Natural killer cell (primary cell): Measurements from ENCODE around the gene PPP1R26. TPM values are rescaled to one million over a fixed set of nuclear protein-coding genes. Genes with fewer than 3 reads are reported as not detected.
"Not testable (repeated sequence)": the region's sequence is repeated elsewhere in the genome, so short reads cannot be mapped to it uniquely, and the experiment has no call there.

ENCODE experiments used
- ATAC-seq, 3 donors: fragments of 150-1000 bp in 2 of 3; fragments of 200-7000 bp in 1 of 3; cut with Tn5 transposase; 1 replicate in 1 of 3; 2 replicates in 2 of 3; pipeline ENCODE4 v1.10.0; 2021; ENCODE audit warnings: mild to moderate bottlenecking in 2 of 3, moderate library complexity in 2 of 3
- DNase-seq, 2 donors: peaks; one replicate each; pipeline versions ENCODE4 v3.0.0 to v3.0.0-alpha.2; 2013 to 2021; ENCODE audit warnings: mixed read lengths in 1 of 2
- H3K27ac ChIP-seq: one replicate; pipeline ENCODE4 v1.5.1; 2013; ENCODE audit warnings: mild to moderate bottlenecking, low read length
- H3K27me3 ChIP-seq: one replicate; pipeline ENCODE4 v1.6.1; 2013; ENCODE audit warnings: low read length; ENCODE audit not compliant: control insufficient read depth, insufficient read depth
- H3K36me3 ChIP-seq: one replicate; pipeline ENCODE4 v1.6.1; 2013; ENCODE audit warnings: low read length; ENCODE audit not compliant: control insufficient read depth, insufficient read depth
- H3K4me1 ChIP-seq: one replicate; pipeline ENCODE4 v1.6.1; 2013; ENCODE audit warnings: low read length; ENCODE audit not compliant: control insufficient read depth, insufficient read depth
- H3K4me3 ChIP-seq: one replicate; pipeline ENCODE4 v1.5.1; 2013; ENCODE audit warnings: low read length
- H3K9me3 ChIP-seq: one replicate; pipeline ENCODE4 v1.6.1; 2013; ENCODE audit warnings: low read length; ENCODE audit not compliant: control insufficient read depth, insufficient read depth
- H3K27ac Mint-ChIP-seq, 2 donors: one replicate each; pipeline ENCODE4 v1.8.0; 2022; ENCODE audit warnings: mild to moderate bottlenecking in 2 of 2, mixed read lengths in 2 of 2, moderate library complexity in 1 of 2
- H3K27me3 Mint-ChIP-seq, 2 donors: one replicate each; pipeline ENCODE4 v1.8.0; 2022; ENCODE audit warnings: low read depth in 2 of 2, mixed read lengths in 2 of 2
- H3K36me3 Mint-ChIP-seq: one replicate; pipeline ENCODE4 v1.8.0; 2022; ENCODE audit warnings: mixed read lengths
- H3K4me1 Mint-ChIP-seq, 2 donors: one replicate each; pipeline ENCODE4 v1.8.0; 2022; ENCODE audit warnings: mixed read lengths in 2 of 2
- H3K4me3 Mint-ChIP-seq: one replicate; pipeline ENCODE4 v1.8.0; 2022; ENCODE audit warnings: mild to moderate bottlenecking, moderate library complexity, mixed read lengths
- H3K9me3 Mint-ChIP-seq, 2 donors: one replicate each; pipeline ENCODE4 v1.8.0; 2022; ENCODE audit warnings: mixed read lengths in 2 of 2
- WGBS: methylation state at CpG from one replicate; pipeline ENCODE4 v1.1.7; 2013; ENCODE audit warnings: missing lambda C conversion rate; ENCODE audit not compliant: insufficient coverage; 5-methylcytosine and 5-hydroxymethylcytosine counted together
- intact Hi-C: fragments of 100-400 bp; cut with micrococcal nuclease; formaldehyde crosslinking; loops from one replicate; pipeline ENCODE4 v1.14.2; 2022
- total RNA-seq, 4 donors: library from RNA; stranded (reverse); fragments of 120-200 nt in 1 of 4; gene quantifications; one replicate each; pipeline versions ENCODE4 v1.2.3 to v1.2.4, GENCODE V29; 2013 to 2022
- TF ChIP-seq, protein P1 (sequence below): fragments of 200-600 bp; IDR thresholded peaks from one replicate; pipeline ENCODE4 v1.8.0; 2022; ENCODE audit warnings: antibody characterized with exemption

The PPP1R26 gene
- total RNA-seq, 3 donors from 2014 or later (not counting 1 experiment from before 2014, with no cell fraction given) = 3.2 to 5.3 (median 3.6) TPM

GRCh38 chr9:135456436-135457104 lies 23.0 kb upstream of the PPP1R26 start:
- no peaks in the 10 kb centered on the region for H3K4me1 Mint-ChIP-seq
- H3K4me3 Mint-ChIP-seq = no peak overlapping the region
- Histone ChIP-seq H3K4me1 (no peaks in the 10 kb centered on the region), H3K36me3 (no peaks in the 10 kb centered on the region), H3K27ac (no peak overlapping the region), H3K27me3 (no peaks in the 10 kb centered on the region), H3K4me3 (no peak overlapping the region), H3K9me3 (no peaks in the 10 kb centered on the region)
- intact Hi-C loops = no loop called here
- H3K27me3 Mint-ChIP-seq = peaks cover 16 to 19% of the 10 kb centered on the region in 2 donors
- DNase-seq = no peak
- no peaks in the 10 kb centered on the region for H3K36me3 Mint-ChIP-seq
- TF ChIP-seq, protein P1, sequence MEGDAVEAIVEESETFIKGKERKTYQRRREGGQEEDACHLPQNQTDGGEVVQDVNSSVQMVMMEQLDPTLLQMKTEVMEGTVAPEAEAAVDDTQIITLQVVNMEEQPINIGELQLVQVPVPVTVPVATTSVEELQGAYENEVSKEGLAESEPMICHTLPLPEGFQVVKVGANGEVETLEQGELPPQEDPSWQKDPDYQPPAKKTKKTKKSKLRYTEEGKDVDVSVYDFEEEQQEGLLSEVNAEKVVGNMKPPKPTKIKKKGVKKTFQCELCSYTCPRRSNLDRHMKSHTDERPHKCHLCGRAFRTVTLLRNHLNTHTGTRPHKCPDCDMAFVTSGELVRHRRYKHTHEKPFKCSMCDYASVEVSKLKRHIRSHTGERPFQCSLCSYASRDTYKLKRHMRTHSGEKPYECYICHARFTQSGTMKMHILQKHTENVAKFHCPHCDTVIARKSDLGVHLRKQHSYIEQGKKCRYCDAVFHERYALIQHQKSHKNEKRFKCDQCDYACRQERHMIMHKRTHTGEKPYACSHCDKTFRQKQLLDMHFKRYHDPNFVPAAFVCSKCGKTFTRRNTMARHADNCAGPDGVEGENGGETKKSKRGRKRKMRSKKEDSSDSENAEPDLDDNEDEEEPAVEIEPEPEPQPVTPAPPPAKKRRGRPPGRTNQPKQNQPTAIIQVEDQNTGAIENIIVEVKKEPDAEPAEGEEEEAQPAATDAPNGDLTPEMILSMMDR = no peak
- no peak overlapping the region for H3K27ac Mint-ChIP-seq
- WGBS = 59% methylated on average over 17 of the region's 19 CpGs
- no peaks in the 10 kb centered on the region for H3K9me3 Mint-ChIP-seq
- no peak for ATAC-seq

DNA sequence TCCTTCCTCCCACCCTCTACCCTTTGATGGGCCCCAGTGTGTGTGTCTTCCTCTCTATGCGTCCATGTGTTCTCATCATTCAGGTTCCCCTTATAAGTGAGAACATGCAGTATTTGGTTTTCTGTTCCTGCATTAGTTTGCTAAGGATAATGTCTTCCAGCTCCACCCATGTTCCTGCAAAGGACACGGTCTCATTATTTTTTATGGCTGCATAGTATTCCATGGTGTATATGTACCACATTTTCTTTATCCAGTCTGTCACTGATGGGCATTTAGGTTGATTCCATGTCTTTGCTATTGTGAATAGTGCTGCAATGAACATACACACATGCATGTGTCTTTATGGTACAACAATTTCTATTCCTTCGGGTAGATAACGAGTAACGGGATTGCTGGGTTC lies 21.1 kb upstream of the PPP1R26 start:
- DNase-seq, H3K9me3 ChIP-seq, H3K27me3 ChIP-seq, H3K36me3 ChIP-seq, H3K4me1 Mint-ChIP-seq, H3K9me3 Mint-ChIP-seq, H3K4me3 Mint-ChIP-seq, H3K27ac ChIP-seq, H3K36me3 Mint-ChIP-seq, intact Hi-C loops, H3K4me3 ChIP-seq, H3K4me1 ChIP-seq, ATAC-seq, H3K27ac Mint-ChIP-seq: not testable (repeated sequence)
- peaks cover 16 to 22% of the 10 kb centered on the region in 2 donors for H3K27me3 Mint-ChIP-seq
- WGBS = 90% methylated on average over 5 of the region's 5 CpGs

GRCh38 chr9:135461936-135462335 lies 17.6 kb upstream of the PPP1R26 start:
- TF ChIP-seq, protein P1 = no peak
- Mint-ChIP-seq H3K9me3 (no peaks in the 10 kb centered on the region), H3K4me1 (no peaks in the 10 kb centered on the region), H3K36me3 (no peaks in the 10 kb centered on the region), H3K27ac (no peak overlapping the region), H3K27me3 (peaks cover 2 to 17% of the 10 kb centered on the region in 2 donors), H3K4me3 (no peak overlapping the region)
- DNase-seq (no peak), ATAC-seq (no peak)
- no peak overlapping the region for H3K27ac ChIP-seq
- H3K4me1 ChIP-seq = no peaks in the 10 kb centered on the region
- no peaks in the 10 kb centered on the region for H3K9me3 ChIP-seq
- no peaks in the 10 kb centered on the region for H3K36me3 ChIP-seq
- intact Hi-C loops = no loop called here
- H3K4me3 ChIP-seq = no peak overlapping the region
- 86% methylated on average over 11 of the region's 11 CpGs for WGBS
- no peaks in the 10 kb centered on the region for H3K27me3 ChIP-seq

DNA sequence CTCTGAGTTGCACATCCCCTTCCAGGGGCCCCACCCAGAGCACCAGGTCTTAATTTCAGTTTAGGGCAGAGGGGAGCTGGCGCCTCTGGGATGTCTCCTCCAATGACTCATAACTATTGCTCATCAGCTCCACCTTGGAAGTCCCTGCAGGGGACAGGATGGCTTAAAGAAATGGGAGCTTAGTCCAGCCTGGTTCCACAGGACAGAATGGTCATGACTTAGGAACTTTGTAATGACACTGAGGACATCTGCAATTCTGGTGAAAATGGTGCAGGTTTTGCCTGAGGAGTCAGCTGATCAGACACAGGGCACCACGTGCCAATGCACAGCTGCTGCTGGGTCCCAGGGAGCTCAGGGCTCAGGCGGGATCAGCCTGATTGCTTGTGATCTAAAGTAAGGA lies 16.4 kb upstream of the PPP1R26 start:
- Histone ChIP-seq H3K36me3 (no peaks in the 10 kb centered on the region), H3K4me1 (no peaks in the 10 kb centered on the region), H3K4me3 (no peak overlapping the region), H3K27me3 (no peaks in the 10 kb centered on the region), H3K27ac (no peak overlapping the region), H3K9me3 (no peaks in the 10 kb centered on the region)
- H3K4me1 Mint-ChIP-seq = no peaks in the 10 kb centered on the region
- 70% methylated on average over 3 of the region's 3 CpGs for WGBS
- H3K27ac Mint-ChIP-seq = no peak overlapping the region
- no peak for ATAC-seq
- intact Hi-C loops = no loop called here
- no peaks in the 10 kb centered on the region for H3K9me3 Mint-ChIP-seq
- H3K4me3 Mint-ChIP-seq = no peak overlapping the region
- peaks cover 4 to 17% of the 10 kb centered on the region in 2 donors for H3K27me3 Mint-ChIP-seq
- TF ChIP-seq, protein P1 = no peak
- no peak for DNase-seq
- no peaks in the 10 kb centered on the region for H3K36me3 Mint-ChIP-seq
